Stimulated activated CD4-positive, alpha-beta T cell treated with anti-CD3 and anti-CD28 coated beads, Interleukin-2, amount 100 ng/mL, for 4 hours (primary cell): ENCODE data around the gene BRD4.
"Not testable (repeated sequence)": the region's sequence is repeated elsewhere in the genome, so short reads cannot be mapped to it uniquely, and the experiment has no call there.

Experiments used
- DNase-seq: peaks from one replicate; pipeline ENCODE4 v3.0.0-alpha.2; 2020; ENCODE audit warnings: low read depth

The BRD4 gene

DNA sequence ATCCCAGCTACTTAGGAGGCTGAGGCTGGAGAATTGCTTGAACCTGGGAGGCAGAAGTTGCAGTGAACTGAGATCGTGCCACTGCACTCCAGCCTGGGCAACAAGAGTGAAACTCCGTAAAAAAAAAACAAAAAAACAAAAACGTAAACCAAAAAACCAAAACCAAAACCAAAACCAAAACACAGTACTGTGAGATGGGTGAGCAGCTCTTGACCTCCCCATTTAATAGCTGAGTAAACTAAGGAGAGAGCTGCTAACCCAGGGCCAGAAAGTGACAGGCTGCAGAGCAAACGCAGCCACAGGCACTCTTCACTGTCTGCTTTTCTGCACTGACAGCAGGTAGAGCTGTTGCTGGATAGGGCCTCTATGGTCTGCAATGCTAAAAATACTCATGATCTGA, 27.7 kb upstream of the BRD4 start:
- not testable (repeated sequence) for DNase-seq

DNA sequence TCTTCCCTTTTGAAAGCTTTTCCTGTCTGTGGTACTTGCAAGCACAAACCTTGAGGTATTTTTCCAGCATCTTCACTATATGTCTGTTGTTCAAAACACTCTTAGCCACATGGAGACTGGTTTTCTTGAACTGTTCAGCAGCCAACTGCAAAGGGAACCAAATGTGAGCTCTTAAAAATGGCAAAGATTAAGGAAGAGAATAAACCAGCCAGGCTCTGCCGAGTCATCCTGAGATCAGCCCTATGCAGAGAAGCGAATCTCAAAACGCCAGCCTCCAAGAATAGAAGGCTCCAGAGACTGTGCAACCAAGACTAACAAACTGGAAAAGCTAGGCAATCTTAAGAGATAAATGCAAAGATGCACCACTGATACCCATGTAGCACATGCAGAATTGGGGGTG, 26.6 kb upstream of the BRD4 start:
- no peak for DNase-seq

DNA sequence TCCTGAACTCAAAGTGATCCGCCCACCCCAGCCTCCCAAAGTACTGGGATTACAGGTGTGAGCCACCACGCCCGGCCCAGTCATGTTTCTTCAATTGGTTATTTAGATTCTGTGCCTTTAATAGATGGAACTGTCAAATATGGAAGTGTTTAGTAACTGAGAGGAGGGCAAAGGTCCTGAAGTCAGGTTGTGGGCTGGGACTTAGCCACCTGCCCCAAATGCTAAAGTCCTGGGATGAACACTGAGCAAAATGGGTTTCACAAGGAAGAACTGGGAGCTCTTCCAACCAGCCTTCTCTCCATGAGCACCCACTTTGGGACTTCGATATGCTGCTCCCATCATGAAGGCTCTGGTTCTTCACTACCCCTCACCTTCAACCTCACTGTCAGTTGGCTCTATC, 25.6 kb upstream of the BRD4 start:
- DNase-seq = no peak

DNA sequence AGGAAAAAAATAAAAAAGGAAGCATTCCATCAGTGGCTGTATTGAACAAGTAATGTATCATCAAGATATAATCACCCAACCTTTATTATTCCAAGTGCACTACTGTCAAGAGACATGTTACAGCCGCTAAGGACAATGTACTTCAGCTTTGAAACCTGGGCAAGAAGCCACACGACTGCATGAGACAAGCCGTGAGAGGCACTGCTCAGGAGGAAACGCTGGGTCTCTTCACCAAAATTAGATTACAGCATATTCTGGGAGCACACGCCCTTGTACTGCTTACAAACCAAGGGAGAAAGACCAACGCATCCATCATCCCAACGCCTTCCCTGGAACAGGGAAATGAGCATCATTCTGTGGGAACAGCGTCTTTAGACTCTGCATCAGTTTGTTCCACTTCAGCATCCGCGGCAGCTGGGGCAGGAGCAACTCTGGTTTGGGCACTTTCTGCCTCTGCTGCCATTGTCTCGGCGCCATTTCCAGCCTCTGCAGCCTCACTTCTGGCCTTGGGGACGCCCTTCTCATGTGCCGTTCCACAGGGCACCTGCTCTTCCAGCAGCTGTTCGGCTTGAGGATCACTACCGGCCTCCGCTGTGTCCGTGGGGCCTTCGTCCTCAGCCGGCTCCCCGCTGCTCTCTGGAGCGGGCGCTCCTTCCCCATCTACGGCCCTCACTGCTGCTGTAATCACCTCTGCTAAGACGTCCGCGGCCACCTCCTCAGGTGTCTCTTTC, 22.4 kb upstream of the BRD4 start:
- DNase-seq = no peak

DNA sequence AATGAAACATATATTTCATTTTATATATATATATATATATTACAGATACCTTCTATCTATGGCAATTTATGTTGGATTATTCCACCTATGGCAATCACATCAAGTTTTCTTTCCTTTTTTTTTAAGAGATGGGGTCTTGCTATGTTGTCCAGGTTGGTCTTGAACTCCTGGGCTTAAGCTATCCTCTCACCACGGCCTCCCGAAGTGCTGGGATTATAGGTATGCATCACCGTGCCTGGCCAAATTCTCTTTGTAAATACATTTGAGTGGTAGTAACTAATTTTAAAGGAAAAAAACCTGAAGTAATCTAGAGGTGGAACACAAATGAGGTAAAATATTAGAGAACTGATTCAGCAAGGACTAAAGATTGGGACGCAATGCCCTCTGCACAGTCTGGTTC, 21.6 kb upstream of the BRD4 start:
- no peak for DNase-seq

DNA sequence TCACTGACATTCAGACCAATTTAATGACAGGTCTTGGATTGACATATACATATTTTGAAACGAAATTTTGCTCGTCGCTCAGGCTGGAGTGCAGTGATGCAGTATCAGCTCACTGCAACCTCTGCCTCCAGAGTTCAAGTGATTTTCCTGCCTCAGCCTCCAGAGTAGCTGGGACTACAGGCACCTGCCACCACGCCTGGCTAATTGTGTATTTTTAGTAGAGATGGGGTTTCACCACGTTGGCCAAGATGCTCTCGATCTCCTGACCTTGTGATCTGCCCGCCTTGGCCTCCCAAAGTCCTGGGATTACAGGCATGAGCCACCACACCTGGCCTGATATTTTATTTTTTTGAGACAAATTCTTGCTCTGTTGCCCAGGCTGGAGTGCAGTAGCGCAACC, 20.2 kb upstream of the BRD4 start:
- DNase-seq = not testable (repeated sequence)

DNA sequence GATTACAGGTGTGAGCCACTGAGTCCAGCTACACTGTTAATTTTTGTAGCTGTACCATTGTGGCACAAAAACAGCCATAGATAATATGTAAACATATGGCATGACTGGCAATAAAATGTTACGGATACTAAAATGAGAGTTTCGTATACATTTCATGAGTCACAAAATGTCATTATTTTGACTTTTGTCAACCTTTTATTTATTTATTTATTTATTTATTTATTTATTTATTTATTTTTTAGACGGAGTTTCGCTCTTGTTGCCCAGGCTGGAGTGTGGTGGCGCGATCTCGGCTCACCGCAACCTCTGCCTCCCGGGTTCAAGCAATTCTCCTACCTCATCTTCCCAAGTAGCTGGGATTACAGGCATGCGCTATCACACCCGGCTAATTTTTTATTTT, 9.0 kb upstream of the BRD4 start:
- not testable (repeated sequence) for DNase-seq

DNA sequence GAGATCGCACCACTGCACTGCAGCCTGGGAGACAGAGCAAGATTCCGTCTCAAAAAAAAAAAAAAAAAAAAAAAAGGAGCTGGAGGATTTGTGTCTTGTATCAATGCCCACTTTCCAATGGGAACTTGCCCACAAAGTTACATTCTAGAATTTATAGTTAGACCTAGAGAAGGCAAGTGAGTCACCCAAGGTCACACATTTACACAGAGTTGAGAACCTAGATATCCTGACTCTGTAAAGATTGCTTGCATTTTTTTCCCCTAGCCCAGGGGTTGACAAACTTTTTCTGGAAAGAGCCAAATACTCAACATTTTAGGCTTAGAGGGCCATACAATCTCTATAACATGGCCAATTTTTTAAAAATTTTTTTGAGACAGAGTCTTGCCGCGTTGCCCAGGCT, 7.7 kb upstream of the BRD4 start:
- DNase-seq = no peak

DNA sequence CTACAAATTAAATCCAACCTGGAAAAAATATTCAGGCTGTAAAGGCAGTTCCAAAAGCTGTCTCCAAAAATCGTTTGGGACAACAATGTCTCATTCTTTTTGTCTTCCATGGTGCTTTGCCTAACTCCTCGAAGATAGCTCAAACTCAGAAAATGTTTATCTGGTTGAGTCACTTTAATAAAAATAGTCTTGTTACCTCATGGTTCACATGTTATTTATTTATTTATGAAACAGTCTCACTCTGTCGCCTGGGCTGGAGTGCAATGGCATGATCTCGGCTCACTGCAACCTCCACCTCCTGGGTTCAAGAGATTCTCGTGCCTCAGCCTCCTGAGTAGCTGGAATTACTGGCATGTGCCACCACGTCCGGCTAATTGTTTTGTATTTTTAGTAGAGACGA, 4.9 kb upstream of the BRD4 start:
- DNase-seq = no peak

DNA sequence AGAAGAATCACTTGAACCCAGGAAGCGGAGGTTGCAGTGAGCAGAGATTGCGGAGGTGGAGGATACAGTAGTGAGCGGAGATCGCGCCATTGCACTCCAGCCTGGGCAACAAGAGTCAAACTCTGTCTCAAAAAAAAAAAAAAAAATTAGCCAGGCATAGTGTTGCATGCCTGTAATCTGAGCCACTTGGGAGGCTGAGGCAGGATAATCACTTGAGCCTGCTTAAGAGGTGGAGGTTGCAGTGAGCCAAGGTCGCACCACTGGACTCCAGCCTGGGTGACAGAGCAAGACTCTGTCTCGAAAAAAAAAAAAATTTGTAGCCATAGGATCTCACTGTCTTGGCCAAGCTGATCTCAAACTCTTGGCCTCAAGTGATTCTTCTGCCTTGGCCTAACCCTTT, 3.7 kb upstream of the BRD4 start:
- not testable (repeated sequence) for DNase-seq

DNA sequence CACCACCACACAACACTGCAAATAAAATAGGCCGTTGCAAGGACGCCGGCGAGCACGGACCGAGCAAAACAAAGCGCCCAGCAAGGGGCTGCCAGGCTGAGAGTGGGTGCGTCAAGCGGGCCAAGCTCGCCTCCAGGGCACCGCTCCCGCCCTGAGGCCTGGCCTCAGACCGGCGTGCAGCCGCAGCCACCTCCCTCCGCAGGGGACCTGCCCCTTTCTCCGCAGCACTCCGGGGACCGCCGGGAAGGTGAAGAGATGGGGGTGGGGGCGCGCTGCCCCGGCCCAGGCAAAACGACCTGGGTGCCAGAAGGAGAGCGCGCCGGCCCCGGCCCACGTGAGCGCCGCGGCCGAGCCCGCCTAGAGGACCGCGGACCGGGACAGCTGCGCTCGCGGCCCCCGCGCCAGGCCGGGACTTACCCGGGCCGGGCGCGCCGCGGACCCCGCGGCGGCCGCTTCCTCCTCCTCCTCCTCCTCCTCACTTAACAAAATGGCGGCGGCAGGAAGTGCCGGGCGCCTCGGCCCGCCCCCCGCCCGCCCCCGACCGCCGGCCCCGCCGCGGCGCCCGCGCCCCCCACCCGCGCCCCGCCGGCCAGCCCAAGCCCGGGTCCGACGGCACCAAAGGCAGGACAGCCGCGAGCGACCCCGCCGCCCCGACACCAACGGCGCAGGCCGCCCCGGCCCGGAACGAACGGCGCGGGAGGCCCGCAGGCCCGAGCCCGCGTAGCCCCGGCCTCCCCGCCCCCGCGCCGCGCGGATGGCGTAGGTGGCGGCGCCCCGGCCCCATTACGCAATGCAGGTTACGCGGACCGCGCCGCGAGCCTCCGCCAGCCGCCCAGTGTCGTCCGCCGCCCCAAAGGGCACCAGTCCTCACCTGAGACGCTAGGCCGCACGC, 674 bp downstream of the BRD4 start:
- peak; percentile 64 for DNase-seq

DNA sequence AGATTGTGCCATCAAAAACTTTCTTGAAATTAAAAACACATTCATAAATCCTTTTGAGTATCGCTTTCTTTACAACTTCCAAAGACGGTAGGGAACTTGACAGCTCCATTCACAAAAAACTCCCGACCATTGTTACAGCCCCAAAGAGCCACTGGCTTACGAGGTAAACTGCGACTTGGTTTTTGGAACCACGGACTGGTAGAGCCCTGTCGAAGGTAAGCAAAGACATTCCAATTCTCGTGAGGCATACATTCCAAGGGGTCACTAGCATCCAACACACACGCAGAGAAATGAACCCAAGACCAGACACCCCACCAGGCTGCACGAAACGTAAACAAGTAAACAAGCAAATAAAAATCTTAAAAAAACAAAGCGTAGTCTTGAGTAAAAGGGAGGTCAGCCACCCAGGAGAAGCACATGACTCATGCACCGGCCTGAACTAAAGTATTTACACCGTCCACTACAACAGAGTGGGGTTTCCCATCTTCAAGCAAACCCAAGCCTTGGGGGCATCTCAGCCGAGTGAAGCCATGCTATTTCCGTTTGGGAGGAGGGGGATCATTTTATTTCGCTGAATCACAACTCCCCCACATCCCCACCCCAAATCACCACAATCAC, 1.4 kb downstream of the BRD4 start:
- DNase-seq = no peak

DNA sequence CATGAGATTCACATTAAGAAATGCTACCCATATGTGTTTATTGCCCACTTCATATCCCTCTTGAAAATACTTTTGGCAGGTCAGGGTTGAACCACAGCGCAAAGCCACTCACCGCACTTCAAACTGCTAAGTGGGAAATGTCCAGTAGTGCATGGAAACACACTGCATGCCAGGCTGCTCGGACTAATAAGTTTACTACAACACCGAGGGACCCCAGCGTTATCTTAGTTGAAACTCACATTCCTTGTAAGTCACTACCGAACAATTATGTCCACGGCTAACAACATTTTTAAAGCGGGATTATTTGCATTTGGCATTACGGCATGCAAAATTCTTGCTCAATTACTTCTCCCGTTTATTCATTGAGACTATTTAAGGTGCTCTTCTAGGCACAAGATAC, 4.0 kb downstream of the BRD4 start:
- DNase-seq = no peak

DNA sequence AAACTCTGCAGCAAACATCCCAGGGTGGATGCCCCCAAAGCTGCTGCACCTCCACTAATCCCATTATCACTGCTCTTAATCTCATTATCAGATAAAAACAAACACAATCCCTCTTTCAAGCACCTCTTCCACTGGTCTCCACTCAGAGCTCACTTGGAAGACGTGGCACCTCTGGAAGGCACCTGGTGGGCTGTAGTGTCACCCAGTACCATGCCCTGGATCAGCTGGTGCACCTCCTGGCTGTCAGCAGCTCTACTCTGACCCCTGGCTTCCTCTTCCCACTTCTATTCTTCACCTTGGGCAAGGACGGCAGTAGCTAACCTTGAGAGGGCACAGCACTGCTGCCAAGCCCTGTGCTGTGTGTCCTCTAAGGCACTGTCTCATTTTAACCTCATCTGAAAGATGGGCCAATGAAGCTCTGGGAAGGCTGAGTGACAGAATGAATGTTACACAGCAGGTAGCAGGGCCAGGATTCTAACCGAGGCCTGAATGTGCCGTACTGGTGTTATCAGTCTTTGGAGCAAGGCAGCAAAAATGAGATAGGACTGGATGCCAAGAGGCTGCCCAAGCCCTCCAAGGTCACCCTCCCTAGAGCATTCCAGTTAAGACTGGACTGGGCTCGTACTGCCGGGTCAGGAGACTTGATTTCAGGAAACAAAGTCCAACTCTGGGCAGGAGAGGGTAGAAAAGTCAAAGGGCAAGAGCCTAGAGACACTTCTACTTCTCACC, 7.4 kb downstream of the BRD4 start:
- DNase-seq = no peak

DNA sequence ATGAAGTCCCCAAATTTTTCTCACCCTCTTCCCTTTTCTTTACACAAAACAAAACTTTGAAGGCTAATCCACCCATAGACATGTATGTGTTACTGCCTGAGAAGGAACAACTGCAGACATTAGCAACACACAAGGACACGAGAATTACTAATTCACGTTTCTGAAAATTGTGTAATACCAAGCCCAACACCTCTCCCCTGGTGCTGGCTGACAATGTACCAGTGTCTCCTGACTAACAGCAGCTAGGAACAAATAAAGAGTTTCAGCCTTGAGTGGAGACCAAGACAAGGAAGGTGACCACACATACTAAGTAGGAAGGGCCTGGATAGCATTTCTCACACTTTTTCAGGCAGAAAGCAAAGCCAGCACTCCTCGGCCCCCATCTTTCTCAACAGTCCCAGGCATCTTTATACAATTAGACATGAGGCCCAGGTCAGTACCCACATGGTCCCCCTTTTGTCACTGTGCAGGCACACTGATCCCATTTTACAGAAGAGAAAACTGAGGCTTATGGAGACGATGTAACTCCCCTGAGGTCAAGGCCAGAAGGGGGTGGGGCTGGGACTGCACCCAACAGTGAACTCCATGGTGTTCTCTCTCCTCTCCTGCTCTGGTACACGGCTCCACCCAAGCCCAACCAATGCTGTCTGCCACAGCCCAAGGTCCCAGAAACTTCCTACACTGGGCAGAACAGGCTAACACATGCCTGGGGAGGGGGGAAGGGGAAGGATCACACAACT, 8.7 kb downstream of the BRD4 start:
- no peak for DNase-seq

DNA sequence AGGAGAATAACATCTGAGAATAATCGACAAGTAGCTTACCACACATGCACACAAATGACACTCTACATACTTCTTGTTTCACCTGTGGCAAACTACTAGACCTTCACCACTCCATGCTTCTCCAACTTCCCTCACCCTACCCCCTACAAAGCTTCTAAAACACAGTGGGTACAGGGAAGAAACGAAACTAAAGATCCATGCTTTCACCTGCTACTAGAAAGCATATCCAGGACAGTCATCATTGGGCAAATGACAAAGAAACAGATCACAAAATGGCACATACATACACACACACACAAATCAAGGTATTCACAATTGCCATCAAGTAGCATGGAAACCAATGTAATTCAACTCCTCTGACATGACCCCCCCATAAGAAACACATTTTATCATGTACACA, 10.6 kb downstream of the BRD4 start:
- DNase-seq = no peak

DNA sequence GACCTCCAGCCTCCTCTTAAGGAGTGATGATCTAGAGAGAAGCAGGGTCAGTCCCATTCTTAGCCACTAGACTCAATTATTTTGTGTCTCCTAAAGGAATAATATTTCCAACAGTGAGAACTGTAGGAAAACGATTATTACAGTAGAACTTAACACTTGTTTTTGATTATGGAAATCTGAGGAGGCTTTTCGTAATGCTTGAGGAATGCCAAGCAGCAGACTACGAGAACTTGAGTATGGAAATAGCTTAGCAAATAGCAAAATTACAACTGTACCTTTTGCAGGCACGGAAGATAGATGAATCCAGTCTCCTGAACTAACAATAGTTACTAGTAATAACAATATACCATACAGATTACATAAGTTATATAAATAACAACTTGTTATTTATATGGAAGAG, 12.2 kb downstream of the BRD4 start:
- DNase-seq = no peak

DNA sequence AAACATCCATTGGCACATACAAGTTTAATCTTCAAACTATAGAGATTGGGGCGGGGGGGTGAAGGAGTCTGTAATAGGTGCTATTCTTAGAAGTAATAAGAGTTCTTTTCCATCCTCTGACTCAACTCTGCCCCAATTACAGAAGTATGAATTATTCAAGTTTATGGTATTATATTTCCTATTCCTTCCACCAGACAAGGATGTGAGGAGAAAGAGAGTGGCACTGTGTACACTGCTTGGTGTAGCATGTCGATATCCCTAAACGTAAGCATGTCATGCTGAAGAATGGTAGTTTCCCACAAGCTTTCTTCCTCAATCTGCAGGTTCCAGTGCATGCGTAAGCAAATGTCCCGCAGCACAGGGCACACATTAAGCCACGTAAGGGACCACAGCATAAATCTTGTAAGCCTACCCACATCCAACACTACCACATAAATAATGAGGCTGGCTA, 14.1 kb downstream of the BRD4 start:
- DNase-seq = no peak

DNA sequence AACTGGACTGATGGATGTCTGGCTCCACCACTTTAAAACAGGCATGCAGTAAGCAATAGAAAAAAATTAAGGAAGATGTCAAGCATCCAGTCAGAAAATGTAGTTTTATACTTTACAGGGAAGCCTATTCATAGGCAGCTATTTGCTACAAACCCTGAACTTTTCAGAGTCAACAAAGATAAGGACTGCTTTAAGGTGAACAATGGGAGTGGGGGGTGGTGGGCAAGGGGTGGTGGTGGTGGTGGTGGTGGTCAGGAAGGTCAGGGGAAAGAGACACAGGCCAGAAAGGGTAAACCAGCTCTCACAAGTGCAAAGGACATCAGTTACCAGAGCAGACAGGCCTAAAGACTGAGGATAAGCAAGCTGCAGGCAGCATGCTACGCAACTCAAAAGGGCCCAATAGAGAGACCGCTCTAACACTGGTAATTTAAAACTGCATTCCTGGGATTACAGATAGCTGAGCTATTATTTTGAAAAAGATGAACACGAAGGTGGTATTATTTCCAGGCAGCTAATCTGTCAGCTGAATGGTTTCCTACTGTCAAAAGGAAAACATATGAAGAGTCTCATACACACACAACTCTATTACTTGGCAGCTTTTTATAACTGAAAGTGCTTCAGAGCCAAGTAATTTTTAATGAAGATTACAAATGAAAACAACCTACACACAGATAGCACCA, 14.8 kb downstream of the BRD4 start:
- DNase-seq = no peak

DNA sequence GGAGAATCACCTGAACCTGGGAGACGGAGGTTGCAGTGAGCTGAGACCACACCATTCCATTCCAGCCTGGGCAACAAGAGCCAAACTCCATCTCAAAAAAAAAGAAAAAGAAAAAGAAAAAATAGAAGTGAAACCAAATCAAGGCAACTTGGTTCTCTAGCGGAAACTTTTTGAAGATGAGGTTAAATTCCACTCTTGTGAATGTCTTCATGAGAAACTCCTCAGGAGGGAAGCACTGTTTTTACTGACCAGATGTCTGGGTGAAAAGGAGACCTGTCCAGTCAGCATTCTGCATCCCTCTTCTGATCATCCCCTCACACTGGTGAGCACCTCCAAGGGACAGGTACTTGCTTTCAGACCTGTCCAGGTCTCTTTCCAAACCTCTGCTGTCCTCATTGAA, 15.8 kb downstream of the BRD4 start:
- DNase-seq = no peak

DNA sequence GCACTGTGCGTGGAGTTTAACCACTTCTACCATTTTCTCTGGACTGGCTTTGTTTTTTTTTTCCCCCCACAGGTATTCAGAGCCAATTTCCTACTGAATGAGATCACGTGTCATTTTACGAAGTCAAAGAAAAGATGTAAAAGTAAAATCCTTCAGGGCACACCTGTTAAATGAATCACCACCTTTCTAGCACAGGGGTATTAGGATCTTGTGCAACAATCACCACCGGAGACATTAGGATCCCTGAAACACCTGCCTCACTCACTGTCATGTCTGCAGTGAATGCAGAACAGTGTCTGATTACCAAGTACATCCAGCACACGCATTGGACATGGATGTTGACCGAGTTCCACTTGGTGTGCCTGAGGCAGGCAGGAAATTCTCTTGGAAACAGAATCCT, 17.2 kb downstream of the BRD4 start:
- no peak for DNase-seq
